SKM-1 (cell line): ENCODE measurements around the gene RPUSD2.

Experiments used
- DNase-seq: peaks from one replicate; lab custom pipeline; 2025; ENCODE audit not compliant: unreplicated experiment; lab: John Stamatoyannopoulos, UW

The RPUSD2 gene

DNA sequence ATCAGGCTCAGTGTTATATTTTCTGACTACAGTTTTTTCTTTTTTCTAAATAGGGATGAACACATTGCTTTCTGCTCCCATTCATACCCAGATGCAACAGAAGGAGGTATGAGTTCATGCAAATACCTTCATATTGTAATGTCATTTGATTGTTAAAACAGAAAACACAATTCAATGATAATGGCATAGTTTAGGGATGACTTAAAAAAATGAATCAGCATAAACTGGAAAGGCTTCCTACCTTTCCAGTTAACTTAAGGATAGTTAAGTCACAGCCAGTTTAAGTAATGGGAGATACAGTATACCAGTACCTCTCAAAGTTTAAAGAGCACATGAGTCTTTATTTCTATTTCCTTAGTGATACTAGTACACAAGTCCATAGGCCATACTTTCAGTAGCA, 49.8 kb downstream of the RPUSD2 start:
- DNase-seq, result no peak

- DNase-seq, result no peak
Observed at GRCh38 chr15:40623361-40623760, 54.3 kb downstream of the RPUSD2 start.
